ENCODE results near the gene IRGC. TPM values are rescaled to one million over a fixed set of nuclear protein-coding genes. Genes with fewer than 3 reads are reported as not detected.
"Not testable (repeated sequence)": the region's sequence is repeated elsewhere in the genome, so short reads cannot be mapped to it uniquely, and the experiment has no call there.

Gene IRGC
- total RNA-seq, 1 experiment from 2014 or later: not detected

DNA sequence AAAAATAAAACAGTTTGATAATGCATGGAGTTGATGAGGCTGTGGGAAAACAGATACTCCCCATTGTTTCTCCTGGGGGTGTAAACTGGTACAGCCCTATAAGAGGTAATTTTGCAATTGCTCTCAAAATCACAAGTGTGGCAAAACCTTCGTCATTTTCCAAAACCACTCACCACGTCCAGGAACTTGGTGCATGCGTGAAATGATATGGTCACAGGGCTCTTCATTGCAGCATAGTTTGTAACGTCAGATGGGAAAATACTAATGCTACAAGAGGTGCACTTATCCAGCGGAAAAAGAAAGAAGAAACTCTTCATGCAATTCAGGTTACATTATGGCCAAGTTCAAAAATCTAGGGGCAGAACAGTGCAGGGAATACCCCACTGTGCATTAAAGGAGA is 34.1 kb upstream of the IRGC start:
- H3K18ac ChIP-seq (ENCODE audit: insufficient read length, low read depth, low read length): no peak overlapping the region
- no peaks in the 10 kb centered on the region for H3K23me2 ChIP-seq (ENCODE audit: insufficient read length, low read depth, low read length, poor library complexity, severe bottlenecking)
- H3T11ph ChIP-seq (ENCODE audit: low read length): no peak overlapping the region
- no peak overlapping the region for H3K56ac ChIP-seq (ENCODE audit: insufficient read length, low read depth, low read length)
- no peak overlapping the region for H2AFZ ChIP-seq (ENCODE audit: low read length)
- Mint-ChIP-seq H3K36me3 (ENCODE audit: insufficient read depth in 1 of 3, low read depth in 3 of 3) (no peaks in the 10 kb centered on the region), H3K9me3 (no peaks in the 10 kb centered on the region), H3K27me3 (ENCODE audit: low read depth) (peaks cover 5% of the 10 kb centered on the region), H3K4me1 (peaks cover 6 to 11% of the 10 kb centered on the region in 2 experiments), H3K4me3 (no peak overlapping the region), H3K27ac (no peak overlapping the region)
- no peak overlapping the region for H3K4me2 ChIP-seq (ENCODE audit: insufficient read depth, insufficient read length, low read length)
- no peak overlapping the region for H2BK5ac ChIP-seq (ENCODE audit: insufficient read length, low read length)
- H2BK120ac ChIP-seq (ENCODE audit: low read depth, low read length, poor library complexity, severe bottlenecking): no peak overlapping the region
- no peak overlapping the region for H2BK15ac ChIP-seq (ENCODE audit: low read depth, low read length)
- H3K79me2 ChIP-seq (ENCODE audit: insufficient read depth, low read length): no peaks in the 10 kb centered on the region
- H2BK12ac ChIP-seq (ENCODE audit: insufficient read length, low read depth, low read length): no peak overlapping the region
- H4K91ac ChIP-seq (ENCODE audit: insufficient read length, low read depth, low read length): no peak overlapping the region
- H3K23ac ChIP-seq (ENCODE audit: insufficient read length, low read depth, low read length): no peak overlapping the region
- H3K79me1 ChIP-seq (ENCODE audit: insufficient read depth, low read depth, low read length, poor library complexity, severe bottlenecking): no peaks in the 10 kb centered on the region
- no peak overlapping the region for H4K8ac ChIP-seq (replicated peaks; ENCODE audit: insufficient read length, low read depth, low read length)
- no peak overlapping the region for H2BK20ac ChIP-seq (ENCODE audit: low read depth, low read length, poor library complexity, severe bottlenecking)
- H3K27ac ChIP-seq (ENCODE audit: insufficient read length, low read depth, low read length): no peak overlapping the region
- no peak overlapping the region for H3K14ac ChIP-seq (ENCODE audit: insufficient read depth, low read length)
- no peaks in the 10 kb centered on the region for H3K4me1 ChIP-seq (ENCODE audit: insufficient read depth, low read length)
- H3K27me3 ChIP-seq (ENCODE audit: insufficient read depth, low read length): no peaks in the 10 kb centered on the region
- no peaks in the 10 kb centered on the region for H4K20me1 ChIP-seq (ENCODE audit: control insufficient read depth, insufficient read depth, insufficient read length)
- H2AK5ac ChIP-seq (ENCODE audit: insufficient read length, low read length): no peak overlapping the region
- H4K5ac ChIP-seq (ENCODE audit: insufficient read length, low read depth, low read length): no peak overlapping the region
- no CpG with 5 or more reads among the region's 5 CpGs for WGBS (ENCODE audit: extremely low coverage, insufficient read length, low lambda C conversion rate)
- H3K4ac ChIP-seq (ENCODE audit: low read depth, low read length): no peak overlapping the region
- no peak for TF ChIP-seq CTCF (conservative IDR thresholded peaks at IDR 0.05)
- no peak overlapping the region for H3K9ac ChIP-seq (ENCODE audit: extremely low read depth, insufficient read length, low read length)
- H3K9me3 ChIP-seq (ENCODE audit: control insufficient read depth, low read depth, low read length): no peaks in the 10 kb centered on the region
- DNase-seq: no peak

- H3K4ac ChIP-seq (ENCODE audit: low read depth, low read length); H2BK120ac ChIP-seq (ENCODE audit: low read depth, low read length, poor library complexity, severe bottlenecking); H3K18ac ChIP-seq (ENCODE audit: insufficient read length, low read depth, low read length); H2BK5ac ChIP-seq (ENCODE audit: insufficient read length, low read length); H2BK15ac ChIP-seq (ENCODE audit: low read depth, low read length); H3K27ac ChIP-seq (ENCODE audit: insufficient read length, low read depth, low read length); H3T11ph ChIP-seq (ENCODE audit: low read length); H3K23me2 ChIP-seq (ENCODE audit: insufficient read length, low read depth, low read length, poor library complexity, severe bottlenecking); H2AFZ ChIP-seq (ENCODE audit: low read length); H3K27me3 Mint-ChIP-seq (ENCODE audit: low read depth); H3K14ac ChIP-seq (ENCODE audit: insufficient read depth, low read length); H3K27me3 ChIP-seq (ENCODE audit: insufficient read depth, low read length); H3K9me3 Mint-ChIP-seq; H4K20me1 ChIP-seq (ENCODE audit: control insufficient read depth, insufficient read depth, insufficient read length); H3K9me3 ChIP-seq (ENCODE audit: control insufficient read depth, low read depth, low read length); H4K91ac ChIP-seq (ENCODE audit: insufficient read length, low read depth, low read length); H3K4me2 ChIP-seq (ENCODE audit: insufficient read depth, insufficient read length, low read length); H4K8ac ChIP-seq (replicated peaks; ENCODE audit: insufficient read length, low read depth, low read length); H2BK20ac ChIP-seq (ENCODE audit: low read depth, low read length, poor library complexity, severe bottlenecking); H3K79me2 ChIP-seq (ENCODE audit: insufficient read depth, low read length); H3K23ac ChIP-seq (ENCODE audit: insufficient read length, low read depth, low read length); H3K9ac ChIP-seq (ENCODE audit: extremely low read depth, insufficient read length, low read length); H3K36me3 Mint-ChIP-seq (ENCODE audit: insufficient read depth in 1 of 3, low read depth in 3 of 3); H3K27ac Mint-ChIP-seq; DNase-seq; H3K4me3 Mint-ChIP-seq; H2BK12ac ChIP-seq (ENCODE audit: insufficient read length, low read depth, low read length); H3K79me1 ChIP-seq (ENCODE audit: insufficient read depth, low read depth, low read length, poor library complexity, severe bottlenecking); H4K5ac ChIP-seq (ENCODE audit: insufficient read length, low read depth, low read length); H2AK5ac ChIP-seq (ENCODE audit: insufficient read length, low read length); H3K4me1 ChIP-seq (ENCODE audit: insufficient read depth, low read length); H3K56ac ChIP-seq (ENCODE audit: insufficient read length, low read depth, low read length): not testable (repeated sequence)
- peaks cover 10 to 15% of the 10 kb centered on the region in 2 experiments for H3K4me1 Mint-ChIP-seq
- no CpG with 5 or more reads among the region's 5 CpGs for WGBS (ENCODE audit: extremely low coverage, insufficient read length, low lambda C conversion rate)
Observed at GRCh38 chr19:43682269-43682668, 33.6 kb upstream of the IRGC start.

All from H9 (cell line).